ENCODE measurements around the gene CDC20B. TPM values are rescaled to one million over a fixed set of nuclear protein-coding genes. Genes with fewer than 3 reads are reported as not detected.

CDC20B gene
- total RNA-seq, 2 experiments from 2014 or later: not detected

DNA sequence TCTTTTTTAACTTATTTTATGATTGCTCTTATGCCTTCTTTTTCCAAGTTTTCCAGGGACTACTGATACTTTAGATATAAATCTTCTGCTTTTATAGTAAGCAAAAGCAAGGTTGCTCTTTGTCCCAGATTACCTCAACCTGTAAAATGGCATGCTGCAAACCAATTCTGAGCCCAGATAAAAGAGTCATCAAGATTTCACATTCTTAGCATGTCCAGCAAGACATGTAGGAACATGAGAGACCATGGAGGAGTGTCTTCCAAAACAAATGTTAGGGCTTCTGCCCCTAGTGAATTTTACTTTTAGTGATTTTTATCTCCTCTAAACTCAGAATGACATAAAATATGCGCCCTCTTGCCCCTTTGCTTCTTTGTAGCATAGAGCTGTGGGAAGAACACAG is 7.0 kb upstream of the CDC20B start:
- H3K4me1 Mint-ChIP-seq (ENCODE audit: low read depth): peaks cover 15% of the 10 kb centered on the region
- no peaks in the 10 kb centered on the region for H3K36me3 Mint-ChIP-seq (ENCODE audit: low read depth)
- peaks cover 52% of the 10 kb centered on the region for H3K27me3 Mint-ChIP-seq (ENCODE audit: low read depth)
- DNase-seq: no peak
- H3K4me3 Mint-ChIP-seq: no peak overlapping the region
- CTCF ChIA-PET: no interaction called here
- no peak overlapping the region for H3K27ac Mint-ChIP-seq
- H3K9me3 Mint-ChIP-seq: no peaks in the 10 kb centered on the region
- intact Hi-C loops (cut with micrococcal nuclease): no loop called here

DNA sequence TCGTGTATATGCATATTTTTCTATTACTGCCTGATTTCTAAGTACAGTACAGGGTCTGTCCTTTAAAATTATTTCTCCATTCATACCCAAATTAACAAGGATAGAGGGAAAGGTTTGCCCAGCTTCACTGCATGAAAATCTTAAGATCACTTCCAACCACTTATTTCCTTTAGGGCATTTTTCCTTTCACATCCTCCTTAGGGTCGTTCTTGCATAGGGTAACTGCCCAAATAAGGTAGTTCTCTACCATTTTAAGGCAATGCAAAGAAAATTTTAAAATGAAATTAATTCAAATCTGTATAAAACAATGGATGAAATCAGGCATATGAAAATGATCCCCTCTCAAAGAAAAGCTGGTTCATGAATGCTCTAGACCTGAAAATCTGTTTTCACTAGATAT is 4.1 kb upstream of the CDC20B start:
- Mint-ChIP-seq H3K9me3 (no peaks in the 10 kb centered on the region), H3K4me3 (no peak overlapping the region), H3K27me3 (ENCODE audit: low read depth) (peaks cover 64% of the 10 kb centered on the region), H3K4me1 (ENCODE audit: low read depth) (peaks cover 31% of the 10 kb centered on the region), H3K27ac (no peak overlapping the region), H3K36me3 (ENCODE audit: low read depth) (no peaks in the 10 kb centered on the region)
- intact Hi-C loops (cut with micrococcal nuclease): loop anchor here (10.0 kb wide), 1 partner anchor 928 kb away; no protein-coding TSS in a partner anchor
- DNase-seq: no peak
- CTCF ChIA-PET: interaction anchor here (1.4 kb wide), 1 partner anchor 49 kb away, joined by 4 read pairs; no protein-coding TSS in a partner anchor

- peaks cover 31% of the 10 kb centered on the region for H3K4me1 Mint-ChIP-seq (ENCODE audit: low read depth)
- H3K9me3 Mint-ChIP-seq: no peaks in the 10 kb centered on the region
- intact Hi-C loops (cut with micrococcal nuclease): loop anchor here (10.0 kb wide), 1 partner anchor 929 kb away; no protein-coding TSS in a partner anchor
- peak; percentile 33 for DNase-seq
- CTCF ChIA-PET: interaction anchor here (0.5 to 1.5 kb wide), 5 partner anchors 8 to 90 kb away, joined by 3 to 4 read pairs (median 3); no protein-coding TSS in a partner anchor
- peaks cover 57% of the 10 kb centered on the region for H3K27me3 Mint-ChIP-seq (ENCODE audit: low read depth)
- no peaks in the 10 kb centered on the region for H3K36me3 Mint-ChIP-seq (ENCODE audit: low read depth)
- H3K27ac Mint-ChIP-seq: no peak overlapping the region
- H3K4me3 Mint-ChIP-seq: peak overlapping the region; percentile 26
These were observed 3.3 kb upstream of the CDC20B start for GRCh38 chr5:55176176-55176818.

DNA sequence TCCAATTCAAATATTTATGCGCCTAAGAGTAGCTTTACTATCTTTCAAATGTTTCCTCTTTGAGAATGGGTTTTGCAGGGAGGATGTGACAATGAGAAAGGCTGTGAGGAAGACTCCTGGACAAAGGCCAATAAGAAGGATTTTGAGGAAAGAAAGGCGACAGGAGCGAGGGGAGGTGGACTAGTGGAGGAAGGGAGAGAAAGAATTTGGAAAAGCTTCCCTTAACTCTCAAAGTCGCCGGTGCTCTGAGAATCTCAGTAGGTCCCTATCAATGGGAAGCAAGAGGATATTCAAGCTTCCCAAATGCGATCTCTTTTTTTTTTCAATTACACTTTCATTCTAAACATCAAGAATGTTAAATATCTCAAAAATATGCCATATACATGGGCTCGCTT is 2.8 kb upstream of the CDC20B start:
- H3K27ac Mint-ChIP-seq: no peak overlapping the region
- H3K27me3 Mint-ChIP-seq (ENCODE audit: low read depth): peaks cover 56% of the 10 kb centered on the region
- peaks cover 31% of the 10 kb centered on the region for H3K4me1 Mint-ChIP-seq (ENCODE audit: low read depth)
- CTCF ChIA-PET: interaction anchor here (0.5 to 1.5 kb wide), 5 partner anchors 9 to 91 kb away, joined by 3 to 4 read pairs (median 3); no protein-coding TSS in a partner anchor
- H3K36me3 Mint-ChIP-seq (ENCODE audit: low read depth): no peaks in the 10 kb centered on the region
- H3K9me3 Mint-ChIP-seq: no peaks in the 10 kb centered on the region
- no peak overlapping the region for H3K4me3 Mint-ChIP-seq
- intact Hi-C loops (cut with micrococcal nuclease): loop anchor here (10.0 kb wide), 1 partner anchor 929 kb away; no protein-coding TSS in a partner anchor
- no peak for DNase-seq

DNA sequence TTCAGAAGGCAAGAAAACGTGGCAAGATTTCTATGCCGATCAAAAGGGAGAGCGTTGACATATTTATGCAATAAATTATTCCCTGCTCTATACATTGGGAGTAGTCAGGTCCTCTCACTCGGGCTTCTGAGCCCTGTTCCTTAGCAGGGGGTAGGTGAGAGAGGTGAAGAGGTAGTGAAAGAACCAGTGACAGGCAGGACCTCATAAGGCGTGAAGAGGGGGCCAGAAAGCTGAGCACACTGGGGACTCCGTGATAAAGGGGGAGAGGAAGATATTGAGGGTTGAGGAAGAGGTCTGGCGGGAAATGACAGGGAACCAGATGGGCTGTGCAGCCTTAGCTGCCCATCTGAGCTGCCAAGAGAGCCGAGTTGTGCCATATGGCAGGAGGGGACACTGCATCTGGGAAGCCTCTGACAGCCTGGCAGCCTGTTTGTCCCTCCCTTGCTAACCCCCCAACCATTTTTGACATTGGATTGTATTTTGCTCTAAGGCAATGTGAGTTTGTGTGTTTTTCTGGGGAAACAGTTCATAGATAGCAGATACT is 782 bp upstream of the CDC20B start:
- no peak for DNase-seq
- Mint-ChIP-seq H3K4me3 (peak overlapping the region; percentile 74), H3K36me3 (ENCODE audit: low read depth) (no peaks in the 10 kb centered on the region), H3K27me3 (ENCODE audit: low read depth) (peaks cover 54% of the 10 kb centered on the region), H3K9me3 (no peaks in the 10 kb centered on the region), H3K27ac (no peak overlapping the region), H3K4me1 (ENCODE audit: low read depth) (peaks cover 36% of the 10 kb centered on the region)
- intact Hi-C loops (cut with micrococcal nuclease): loop anchor here (1.0 to 10.0 kb wide), 14 partner anchors 23 to 1029 kb away; partner anchors contain the start of genes CCNO, GZMA, MCIDAS and PLPP1
- CTCF ChIA-PET: no interaction called here

- peak overlapping the region; percentile 81 for H3K4me3 Mint-ChIP-seq
- H3K36me3 Mint-ChIP-seq (ENCODE audit: low read depth): no peaks in the 10 kb centered on the region
- no peaks in the 10 kb centered on the region for H3K9me3 Mint-ChIP-seq
- peak; percentile 79 for DNase-seq
- CTCF ChIA-PET: interaction anchor here (0.6 to 2.8 kb wide), 21 partner anchors 10 to 1380 kb away, joined by 3 to 14 read pairs (median 3); partner anchors contain the start of genes CCNO and DHX29
- H3K27ac Mint-ChIP-seq: no peak overlapping the region
- H3K27me3 Mint-ChIP-seq (ENCODE audit: low read depth): peaks cover 48% of the 10 kb centered on the region
- intact Hi-C loops (cut with micrococcal nuclease): loop anchor here (1.0 to 10.0 kb wide), 13 partner anchors 25 to 1030 kb away; partner anchors contain the start of genes GZMA, PLPP1 and SLC38A9
- H3K4me1 Mint-ChIP-seq (ENCODE audit: low read depth): peaks cover 36% of the 10 kb centered on the region
These were observed 702 bp downstream of the CDC20B start for GRCh38 chr5:55172051-55172899.

- intact Hi-C loops (cut with micrococcal nuclease): loop anchor here (5.0 to 10.0 kb wide), 6 partner anchors 236 to 1031 kb away; partner anchors contain the start of gene SLC38A9
These were observed 1.5 kb downstream of the CDC20B start for GRCh38 chr5:55171471-55171870.

GRCh38 chr5:55162666-55163065 is 10.3 kb downstream of the CDC20B start:
- DNase-seq: no peak
- no peak overlapping the region for H3K4me3 Mint-ChIP-seq
- H3K27ac Mint-ChIP-seq: no peak overlapping the region
- H3K9me3 Mint-ChIP-seq: no peaks in the 10 kb centered on the region
- H3K27me3 Mint-ChIP-seq (ENCODE audit: low read depth): peaks cover 32% of the 10 kb centered on the region
- CTCF ChIA-PET: interaction anchor here (1.0 to 1.8 kb wide), 5 partner anchors 218 to 256 kb away, joined by 3 to 7 read pairs (median 4); no protein-coding TSS in a partner anchor
- no peaks in the 10 kb centered on the region for H3K36me3 Mint-ChIP-seq (ENCODE audit: low read depth)
- H3K4me1 Mint-ChIP-seq (ENCODE audit: low read depth): no peaks in the 10 kb centered on the region
- intact Hi-C loops (cut with micrococcal nuclease): no loop called here

More at GRCh38 chr5:55171471-55171870, 1.5 kb downstream of the CDC20B start:
- Mint-ChIP-seq H3K4me1 (ENCODE audit: low read depth) (peaks cover 33% of the 10 kb centered on the region), H3K4me3 (no peak overlapping the region), H3K27ac (no peak overlapping the region), H3K36me3 (ENCODE audit: low read depth) (no peaks in the 10 kb centered on the region), H3K9me3 (no peaks in the 10 kb centered on the region), H3K27me3 (ENCODE audit: low read depth) (peaks cover 48% of the 10 kb centered on the region)
- CTCF ChIA-PET: interaction anchor here (0.7 to 2.8 kb wide), 14 partner anchors 10 to 521 kb away, joined by 3 to 14 read pairs (median 4); partner anchors contain the start of genes CCNO and DHX29
- no peak for DNase-seq

DNA sequence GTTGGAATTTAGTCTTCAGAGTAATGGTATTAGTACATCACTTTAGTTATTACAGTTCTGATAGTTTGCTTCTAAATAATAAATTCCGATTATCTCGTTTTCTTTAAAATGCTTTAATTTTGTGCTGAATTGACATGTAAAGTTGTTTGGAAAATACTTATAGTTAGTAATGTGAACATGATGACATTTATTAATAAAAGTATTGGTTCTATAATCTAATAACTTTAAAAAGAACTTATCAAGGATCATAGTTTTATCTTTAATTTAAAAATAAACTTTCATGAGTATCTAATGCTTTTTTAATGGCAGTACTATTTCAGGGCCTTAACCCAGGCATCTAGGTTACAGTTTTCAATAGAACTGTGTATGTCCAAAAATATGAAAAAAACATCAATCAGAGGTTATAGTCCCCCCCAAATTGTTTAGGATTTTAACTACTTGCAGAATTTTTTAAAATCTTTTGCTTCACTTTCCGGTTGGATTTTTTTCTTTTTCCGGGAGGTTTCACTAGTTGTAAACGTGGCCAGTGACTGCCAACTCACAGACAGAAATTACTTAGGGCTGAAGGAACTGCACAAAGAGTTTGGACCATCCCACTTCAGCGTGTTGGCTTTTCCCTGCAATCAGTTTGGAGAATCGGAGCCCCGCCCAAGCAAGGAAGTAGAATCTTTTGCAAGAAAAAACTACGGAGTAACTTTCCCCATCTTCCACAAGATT is 12.3 kb downstream of the CDC20B start:
- H3K9me3 Mint-ChIP-seq: peaks cover under 1% of the 10 kb centered on the region
- no peaks in the 10 kb centered on the region for H3K36me3 Mint-ChIP-seq (ENCODE audit: low read depth)
- CTCF ChIA-PET: interaction anchor here (0.7 to 2.7 kb wide), 23 partner anchors 10 to 657 kb away, joined by 3 to 49 read pairs (median 4); no protein-coding TSS in a partner anchor
- H3K27me3 Mint-ChIP-seq (ENCODE audit: low read depth): peaks cover 20% of the 10 kb centered on the region
- H3K27ac Mint-ChIP-seq: no peak overlapping the region
- no peak for DNase-seq
- no peak overlapping the region for H3K4me3 Mint-ChIP-seq
- intact Hi-C loops (cut with micrococcal nuclease): no loop called here
- H3K4me1 Mint-ChIP-seq (ENCODE audit: low read depth): no peaks in the 10 kb centered on the region

GRCh38 chr5:55159763-55160492 is 13.0 kb downstream of the CDC20B start, which contains the start of gene GPX8:
TSS of gene GPX8 (plus strand) at chr5:55160171. CDS start at chr5:55160193, 22 bp downstream.
- H3K4me1 Mint-ChIP-seq (ENCODE audit: low read depth): no peaks in the 10 kb centered on the region
- H3K27ac Mint-ChIP-seq: no peak within 1 kb of the TSS
- CTCF ChIA-PET: interaction anchor here (0.7 to 2.7 kb wide), 25 partner anchors 10 to 657 kb away, joined by 3 to 49 read pairs (median 3); partner anchors contain the start of gene SNX18
- DNase-seq: peak; percentile 29
- no peak within 1 kb of the TSS for H3K4me3 Mint-ChIP-seq
- H3K9me3 Mint-ChIP-seq: peaks cover 3% of the 10 kb centered on the region
- peaks cover 18% of the 10 kb centered on the region for H3K27me3 Mint-ChIP-seq (ENCODE audit: low read depth)
- intact Hi-C loops (cut with micrococcal nuclease): loop anchor here (1.0 kb wide), 2 partner anchors 254 to 643 kb away; partner anchors contain the start of gene SNX18
- no peaks in the 10 kb centered on the region for H3K36me3 Mint-ChIP-seq (ENCODE audit: low read depth)

GRCh38 chr5:55154873-55155272 is 18.1 kb downstream of the CDC20B start:
- Mint-ChIP-seq H3K4me3 (no peak overlapping the region), H3K9me3 (peaks cover 3% of the 10 kb centered on the region), H3K27ac (no peak overlapping the region), H3K36me3 (ENCODE audit: low read depth) (no peaks in the 10 kb centered on the region), H3K4me1 (ENCODE audit: low read depth) (no peaks in the 10 kb centered on the region), H3K27me3 (ENCODE audit: low read depth) (peaks cover 7% of the 10 kb centered on the region)
- DNase-seq: no peak
- CTCF ChIA-PET: no interaction called here
- intact Hi-C loops (cut with micrococcal nuclease): no loop called here

Measured in activated naive CD4-positive, alpha-beta T cell treated with anti-CD3 and anti-CD28 coated beads for 36 hours (primary cell).